ENCODE measurements around the gene MDK. TPM values are rescaled to one million over a fixed set of nuclear protein-coding genes. Genes with fewer than 3 reads are reported as not detected.

MDK gene
- total RNA-seq, 4 donors from 2014 or later, result 34.4 to 309 (median 180) TPM

DNA sequence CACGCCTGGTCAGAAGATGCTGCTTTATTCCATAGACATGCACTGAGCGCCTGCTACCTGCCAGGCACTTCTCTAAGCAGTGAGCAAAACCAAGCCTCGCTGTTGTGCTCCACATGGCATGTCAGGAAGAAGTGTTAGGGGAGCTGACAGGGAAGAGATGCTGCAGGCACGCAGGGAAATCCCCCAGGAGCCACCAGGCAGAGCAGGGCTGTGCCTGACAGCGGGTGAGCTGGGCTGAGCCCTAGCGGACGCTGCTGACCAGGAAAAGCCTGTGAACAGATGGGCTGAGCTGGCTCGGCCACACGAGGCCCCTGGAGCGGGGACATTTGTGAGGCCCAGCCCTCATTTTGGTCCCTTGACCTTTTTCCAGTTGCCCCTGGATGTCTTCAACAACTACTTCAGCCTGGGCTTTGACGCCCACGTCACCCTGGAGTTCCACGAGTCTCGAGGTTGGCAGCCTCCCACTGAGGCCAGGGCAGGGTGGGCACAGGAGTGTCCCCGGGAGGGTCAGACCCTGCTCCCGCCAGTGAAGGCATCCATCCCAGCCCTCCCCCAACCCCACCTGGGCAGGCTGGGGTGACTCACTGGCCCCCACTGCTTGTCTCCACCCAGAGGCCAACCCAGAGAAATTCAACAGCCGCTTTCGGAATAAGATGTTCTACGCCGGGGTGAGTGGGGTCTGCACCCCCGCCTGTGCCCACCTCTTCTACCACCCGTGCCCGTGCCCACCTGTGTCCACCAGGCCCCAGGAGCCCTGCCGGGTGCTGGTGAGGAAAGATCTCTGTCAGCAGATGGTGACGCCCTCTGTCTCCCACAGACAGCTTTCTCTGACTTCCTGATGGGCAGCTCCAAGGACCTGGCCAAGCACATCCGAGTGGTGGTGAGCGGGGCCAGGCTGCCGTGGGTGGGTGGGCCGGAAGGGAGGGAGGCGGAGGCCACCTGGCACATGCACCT is 7.4 kb upstream of the MDK start:
- peaks cover 0 to 16% (median 7%) of the 10 kb centered on the region in 4 donors for H3K36me3 ChIP-seq
- in situ Hi-C loops (cut with MboI; ENCODE audit: low pct_ligation_motif_present in 1 of 4, low pct_unique_long_range_greater_than_20kb in 1 of 4, low sequenced_read_pairs in 3 of 4), result no loop called here
- no peak overlapping the region for H3K27ac ChIP-seq
- no peaks in the 10 kb centered on the region for H3K4me1 ChIP-seq
- intact Hi-C loops (cut with DNase I; ENCODE audit: low total_unique reads), result no loop called here
- DNase-seq, result no peak
- TF ChIP-seq EP300 (IDR thresholded peaks at IDR 0.05; ENCODE audit: low read depth), result no peak
- no peak for TF ChIP-seq POLR2AphosphoS5 (IDR thresholded peaks at IDR 0.05)
- no peak for TF ChIP-seq POLR2A (IDR thresholded peaks at IDR 0.05)
- TF ChIP-seq, protein P1, sequence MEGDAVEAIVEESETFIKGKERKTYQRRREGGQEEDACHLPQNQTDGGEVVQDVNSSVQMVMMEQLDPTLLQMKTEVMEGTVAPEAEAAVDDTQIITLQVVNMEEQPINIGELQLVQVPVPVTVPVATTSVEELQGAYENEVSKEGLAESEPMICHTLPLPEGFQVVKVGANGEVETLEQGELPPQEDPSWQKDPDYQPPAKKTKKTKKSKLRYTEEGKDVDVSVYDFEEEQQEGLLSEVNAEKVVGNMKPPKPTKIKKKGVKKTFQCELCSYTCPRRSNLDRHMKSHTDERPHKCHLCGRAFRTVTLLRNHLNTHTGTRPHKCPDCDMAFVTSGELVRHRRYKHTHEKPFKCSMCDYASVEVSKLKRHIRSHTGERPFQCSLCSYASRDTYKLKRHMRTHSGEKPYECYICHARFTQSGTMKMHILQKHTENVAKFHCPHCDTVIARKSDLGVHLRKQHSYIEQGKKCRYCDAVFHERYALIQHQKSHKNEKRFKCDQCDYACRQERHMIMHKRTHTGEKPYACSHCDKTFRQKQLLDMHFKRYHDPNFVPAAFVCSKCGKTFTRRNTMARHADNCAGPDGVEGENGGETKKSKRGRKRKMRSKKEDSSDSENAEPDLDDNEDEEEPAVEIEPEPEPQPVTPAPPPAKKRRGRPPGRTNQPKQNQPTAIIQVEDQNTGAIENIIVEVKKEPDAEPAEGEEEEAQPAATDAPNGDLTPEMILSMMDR (IDR thresholded peaks at IDR 0.05), result no peak
- H3K9me3 ChIP-seq, result no peaks in the 10 kb centered on the region
- no peak overlapping the region for H3K4me3 ChIP-seq
- 89% methylated on average over 26 of the region's 30 CpGs; no CpG with 5 or more reads in 1 of the 2 donors for WGBS, 2 donors (ENCODE audit: low coverage in 1 of 2)
- H3K27me3 ChIP-seq, result no peaks in the 10 kb centered on the region

DNA sequence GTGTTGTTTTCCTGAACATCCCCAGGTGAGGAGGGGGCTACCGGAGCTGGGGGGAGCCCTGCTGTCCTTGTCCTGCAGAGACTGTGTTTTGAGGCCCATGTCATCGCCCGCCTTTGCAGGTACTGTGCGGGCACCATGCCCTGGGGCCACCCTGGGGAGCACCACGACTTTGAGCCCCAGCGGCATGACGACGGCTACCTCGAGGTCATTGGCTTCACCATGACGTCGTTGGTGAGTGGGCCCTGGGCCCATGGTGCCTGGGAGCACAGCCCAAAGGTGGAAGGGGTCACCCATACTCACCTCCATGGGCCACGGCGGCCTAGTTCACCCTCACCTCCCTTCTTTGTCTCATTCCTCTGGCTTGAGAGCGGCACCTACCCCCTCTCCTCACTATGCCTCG is 6.7 kb upstream of the MDK start:
- intact Hi-C loops (cut with DNase I; ENCODE audit: low total_unique reads) (no loop called here), in situ Hi-C loops (cut with MboI; ENCODE audit: low pct_ligation_motif_present in 1 of 4, low pct_unique_long_range_greater_than_20kb in 1 of 4, low sequenced_read_pairs in 3 of 4) (loop anchor here in 2 of 4 donors (25.0 kb wide), 1 partner anchor 162 kb away; no protein-coding TSS in a partner anchor)
- peaks cover 0 to 16% (median 7%) of the 10 kb centered on the region in 4 donors for H3K36me3 ChIP-seq
- no peak for TF ChIP-seq POLR2A (IDR thresholded peaks at IDR 0.05)
- TF ChIP-seq, protein P1 (IDR thresholded peaks at IDR 0.05), result no peak
- TF ChIP-seq EP300 (IDR thresholded peaks at IDR 0.05; ENCODE audit: low read depth), result no peak
- TF ChIP-seq POLR2AphosphoS5 (IDR thresholded peaks at IDR 0.05), result no peak
- peaks cover 0 to 6% (median 3%) of the 10 kb centered on the region in 4 donors for H3K4me1 ChIP-seq
- WGBS, 2 donors (ENCODE audit: low coverage in 1 of 2), result 94% methylated on average over 15 of the region's 15 CpGs; no CpG with 5 or more reads in 1 of the 2 donors
- DNase-seq, result no peak
- no peaks in the 10 kb centered on the region for H3K9me3 ChIP-seq
- H3K4me3 ChIP-seq, result no peak overlapping the region
- no peaks in the 10 kb centered on the region for H3K27me3 ChIP-seq
- H3K27ac ChIP-seq, result no peak overlapping the region

DNA sequence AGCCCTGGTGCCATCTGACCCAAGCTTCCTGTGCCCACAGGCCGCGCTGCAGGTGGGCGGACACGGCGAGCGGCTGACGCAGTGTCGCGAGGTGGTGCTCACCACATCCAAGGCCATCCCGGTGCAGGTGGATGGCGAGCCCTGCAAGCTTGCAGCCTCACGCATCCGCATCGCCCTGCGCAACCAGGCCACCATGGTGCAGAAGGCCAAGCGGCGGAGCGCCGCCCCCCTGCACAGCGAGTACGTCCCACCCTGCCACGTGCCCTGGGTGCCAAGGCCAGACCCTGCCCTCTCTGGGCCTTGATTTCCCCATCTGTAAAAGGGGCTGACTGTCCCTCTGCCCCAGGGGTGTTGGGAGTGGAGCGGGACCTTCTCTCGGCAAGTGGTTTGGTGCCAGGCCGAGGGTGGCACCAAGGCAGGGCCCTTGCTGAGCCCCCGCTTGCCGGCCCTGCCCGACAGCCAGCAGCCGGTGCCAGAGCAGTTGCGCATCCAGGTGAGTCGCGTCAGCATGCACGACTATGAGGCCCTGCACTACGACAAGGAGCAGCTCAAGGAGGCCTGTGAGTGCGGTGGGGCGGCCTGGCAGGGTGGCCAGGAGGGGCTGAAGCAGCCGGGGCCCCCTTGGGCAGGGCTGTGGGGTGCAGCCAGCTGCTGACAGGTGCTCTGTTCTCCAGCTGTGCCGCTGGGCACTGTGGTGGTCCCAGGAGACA is 5.9 kb upstream of the MDK start:
- no peaks in the 10 kb centered on the region for H3K9me3 ChIP-seq
- TF ChIP-seq, protein P1 (IDR thresholded peaks at IDR 0.05), result no peak
- TF ChIP-seq POLR2A (IDR thresholded peaks at IDR 0.05) (no peak), EP300 (IDR thresholded peaks at IDR 0.05; ENCODE audit: low read depth) (no peak), POLR2AphosphoS5 (IDR thresholded peaks at IDR 0.05) (no peak)
- no peak overlapping the region for H3K4me3 ChIP-seq
- no peak for DNase-seq
- no peaks in the 10 kb centered on the region for H3K27me3 ChIP-seq
- in situ Hi-C loops (cut with MboI; ENCODE audit: low pct_ligation_motif_present in 1 of 4, low pct_unique_long_range_greater_than_20kb in 1 of 4, low sequenced_read_pairs in 3 of 4) (loop anchor here in 2 of 4 donors (25.0 kb wide), 1 partner anchor 162 kb away; no protein-coding TSS in a partner anchor), intact Hi-C loops (cut with DNase I; ENCODE audit: low total_unique reads) (no loop called here)
- H3K4me1 ChIP-seq, result peaks cover 0 to 13% (median 9%) of the 10 kb centered on the region in 4 donors
- peaks cover 0 to 16% (median 7%) of the 10 kb centered on the region in 4 donors for H3K36me3 ChIP-seq
- WGBS, 2 donors (ENCODE audit: low coverage in 1 of 2), result 95% methylated on average over 33 of the region's 38 CpGs; no CpG with 5 or more reads in 1 of the 2 donors
- no peak overlapping the region for H3K27ac ChIP-seq

Measured in transverse colon (tissue), 4 donors.